PC-3 (cell line): ENCODE measurements around the gene TXLNA. TPM values are rescaled to one million over a fixed set of nuclear protein-coding genes. Genes with fewer than 3 reads are reported as not detected.

Experiments used
- ATAC-seq: fragments of 200-7000 bp; cut with Tn5 transposase; 2 replicates; pipeline ENCODE4 v1.9.1; 2020; ENCODE audit warnings: mild to moderate bottlenecking, moderate library complexity
- BruUV-seq: library from RNA; stranded (reverse); fragments of 400-500 nt; replicated peaks from 2 replicates; lab custom pipeline; 2021; lab: Mats Ljungman, UMichigan
- CTCF ChIA-PET: fragments of 300-600 bp; sonication (Branson Sonifier 250); formaldehyde crosslinking; loops from one replicate; lab custom pipeline; 2022; ENCODE audit warnings: antibody characterized with exemption; lab: Charles Lee
- POLR2A ChIA-PET: fragments of 300-600 bp; sonication (Branson Sonifier 250); formaldehyde crosslinking; loops from one replicate; lab custom pipeline; 2022; ENCODE audit warnings: antibody characterized with exemption; ENCODE audit not compliant: unreplicated experiment; lab: Charles Lee
- DNase-seq: peaks from one replicate; pipeline ENCODE4 v3.0.0-alpha.2; 2015
- H2AFZ ChIP-seq: fragments of 300-600 bp; sonication (generic); 2 replicates; pipeline ENCODE4 v1.6.0; 2016; ENCODE audit warnings: antibody characterized with exemption, low read length
- H3F3A ChIP-seq: fragments of 300-600 bp; sonication (generic); one replicate; pipeline ENCODE4 v1.6.0; 2017; ENCODE audit warnings: antibody characterized with exemption, low read length, control low read depth, mild to moderate bottlenecking; ENCODE audit not compliant: unreplicated experiment
- H3K27ac ChIP-seq: fragments of 300-600 bp; sonication (generic); 2 replicates; pipeline ENCODE4 v1.5.1; 2016; ENCODE audit warnings: mild to moderate bottlenecking, low read length
- H3K27me3 ChIP-seq: fragments of 300-600 bp; sonication (generic); 2 replicates; pipeline ENCODE4 v1.6.1; 2016; ENCODE audit warnings: low read length, mixed read lengths
- H3K36me3 ChIP-seq: fragments of 300-600 bp; sonication (generic); 2 replicates; pipeline ENCODE4 v1.6.1; 2016; ENCODE audit warnings: low read depth, mixed run types, low read length, mixed read lengths
- H3K4me1 ChIP-seq: fragments of 300-600 bp; sonication (generic); 2 replicates; pipeline ENCODE4 v1.5.1; 2016; ENCODE audit warnings: low read length; ENCODE audit not compliant: insufficient read depth
- H3K4me2 ChIP-seq: fragments of 300-600 bp; sonication (generic); 2 replicates; pipeline ENCODE4 v1.6.0; 2016; ENCODE audit warnings: low read length
- H3K4me3 ChIP-seq: fragments of 300-600 bp; sonication (generic); 2 replicates; pipeline ENCODE4 v1.5.1; 2016; ENCODE audit warnings: mild to moderate bottlenecking, low read length, mixed read lengths
- H3K79me2 ChIP-seq: fragments of 300-600 bp; sonication (generic); 2 replicates; pipeline ENCODE4 v1.6.1; 2017; ENCODE audit warnings: low read length, mixed read lengths
- H3K9ac ChIP-seq: fragments of 300-600 bp; sonication (generic); 2 replicates; pipeline ENCODE4 v1.6.0; 2016; ENCODE audit warnings: mild to moderate bottlenecking, low read length
- H3K9me2 ChIP-seq: fragments of 300-600 bp; sonication (generic); replicated peaks from 2 replicates; pipeline ENCODE4 v1.6.1; 2016; ENCODE audit warnings: mixed run types, low read length, mixed read lengths
- H3K9me3 ChIP-seq: fragments of 300-600 bp; sonication (generic); 2 replicates; pipeline ENCODE4 v1.6.1; 2016; ENCODE audit warnings: low read length, mixed read lengths
- H4K20me1 ChIP-seq: fragments of 300-600 bp; sonication (generic); 2 replicates; pipeline ENCODE4 v1.6.1; 2016; ENCODE audit warnings: low read length, mixed read lengths
- EZH2 ChIP-seq: fragments of 300-600 bp; sonication (generic); IDR thresholded peaks from one replicate; pipeline ENCODE4 v1.6.1; 2017; ENCODE audit warnings: antibody characterized with exemption, mild to moderate bottlenecking, low read length; ENCODE audit not compliant: unreplicated experiment
- EZH2phosphoT487 ChIP-seq: fragments of 300-600 bp; sonication (generic); IDR thresholded peaks from 2 replicates; pipeline ENCODE4 v1.6.1; 2018; ENCODE audit warnings: mild to moderate bottlenecking, antibody characterized with exemption, low read length, borderline replicate concordance
- intact Hi-C: fragments of 100-400 bp; cut with micrococcal nuclease; formaldehyde crosslinking; loops from 2 replicates; pipeline ENCODE4 v1.9.0; 2023
- total RNA-seq: library from RNA; depleted of rRNA; stranded (reverse); fragments of >200 nt; gene quantifications from 2 replicates; pipeline ENCODE4 v1.2.3, GENCODE V29; 2014
- TF ChIP-seq, protein P1 (sequence below): fragments of 300-600 bp; sonication (generic); conservative IDR thresholded peaks from 2 replicates; pipeline ENCODE4 v1.5.1; 2017; ENCODE audit warnings: antibody characterized with exemption, low read depth, mild to moderate bottlenecking, low read length

Gene TXLNA
- total RNA-seq, 1 experiment from 2014 or later, result 64.2 TPM

DNA sequence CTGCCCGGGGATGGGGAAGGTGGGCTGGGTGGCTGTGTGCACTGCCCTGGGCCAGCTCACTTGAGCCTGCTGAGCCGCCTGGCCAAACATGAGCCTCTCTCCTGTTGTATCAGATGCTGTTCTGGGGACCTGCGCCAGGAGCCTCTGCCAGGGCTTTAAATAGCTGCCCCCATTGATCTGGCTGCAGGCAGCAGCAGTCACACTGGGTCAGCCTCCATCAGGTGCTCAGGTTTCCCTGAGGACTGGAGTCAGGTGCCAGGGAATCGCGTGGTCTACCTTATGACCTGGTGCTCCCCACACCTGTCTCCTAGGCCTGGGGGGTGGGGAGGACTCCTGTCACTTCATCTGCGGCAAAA lies 20.2 kb downstream of the TXLNA start:
- no peak for DNase-seq
- Histone ChIP-seq H3K4me3 (peak overlapping the region; percentile 67; the same call in 1 of the 2 replicates), H3K27ac (no peak overlapping the region), H3K4me2 (peak overlapping the region; percentile 85), H2AFZ (no peak overlapping the region), H3K36me3 (peaks cover 24% of the 10 kb centered on the region; the same call in 1 of the 2 replicates), H3K9me3 (no peaks in the 10 kb centered on the region), H4K20me1 (no peaks in the 10 kb centered on the region), H3F3A (no peaks in the 10 kb centered on the region), H3K9me2 (no peaks in the 10 kb centered on the region), H3K79me2 (no peaks in the 10 kb centered on the region), H3K27me3 (no peaks in the 10 kb centered on the region), H3K4me1 (peaks cover 20% of the 10 kb centered on the region), H3K9ac (no peak overlapping the region)
- intact Hi-C loops, result loop anchor here (2.0 kb wide), 1 partner anchor 19 kb away; no protein-coding TSS in a partner anchor
- no peak for TF ChIP-seq EZH2phosphoT487
- TF ChIP-seq, protein P1, sequence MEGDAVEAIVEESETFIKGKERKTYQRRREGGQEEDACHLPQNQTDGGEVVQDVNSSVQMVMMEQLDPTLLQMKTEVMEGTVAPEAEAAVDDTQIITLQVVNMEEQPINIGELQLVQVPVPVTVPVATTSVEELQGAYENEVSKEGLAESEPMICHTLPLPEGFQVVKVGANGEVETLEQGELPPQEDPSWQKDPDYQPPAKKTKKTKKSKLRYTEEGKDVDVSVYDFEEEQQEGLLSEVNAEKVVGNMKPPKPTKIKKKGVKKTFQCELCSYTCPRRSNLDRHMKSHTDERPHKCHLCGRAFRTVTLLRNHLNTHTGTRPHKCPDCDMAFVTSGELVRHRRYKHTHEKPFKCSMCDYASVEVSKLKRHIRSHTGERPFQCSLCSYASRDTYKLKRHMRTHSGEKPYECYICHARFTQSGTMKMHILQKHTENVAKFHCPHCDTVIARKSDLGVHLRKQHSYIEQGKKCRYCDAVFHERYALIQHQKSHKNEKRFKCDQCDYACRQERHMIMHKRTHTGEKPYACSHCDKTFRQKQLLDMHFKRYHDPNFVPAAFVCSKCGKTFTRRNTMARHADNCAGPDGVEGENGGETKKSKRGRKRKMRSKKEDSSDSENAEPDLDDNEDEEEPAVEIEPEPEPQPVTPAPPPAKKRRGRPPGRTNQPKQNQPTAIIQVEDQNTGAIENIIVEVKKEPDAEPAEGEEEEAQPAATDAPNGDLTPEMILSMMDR, result no peak
- TF ChIP-seq EZH2, result no peak
- no TSS peak for BruUV-seq
- ChIA-PET POLR2A (no interaction called here), CTCF (interaction anchor here (1.0 kb wide), 1 partner anchor 46 kb away, joined by 3 read pairs; no protein-coding TSS in a partner anchor)
- ATAC-seq, result peak; percentile 5; the same call in 1 of the 2 replicates

DNA sequence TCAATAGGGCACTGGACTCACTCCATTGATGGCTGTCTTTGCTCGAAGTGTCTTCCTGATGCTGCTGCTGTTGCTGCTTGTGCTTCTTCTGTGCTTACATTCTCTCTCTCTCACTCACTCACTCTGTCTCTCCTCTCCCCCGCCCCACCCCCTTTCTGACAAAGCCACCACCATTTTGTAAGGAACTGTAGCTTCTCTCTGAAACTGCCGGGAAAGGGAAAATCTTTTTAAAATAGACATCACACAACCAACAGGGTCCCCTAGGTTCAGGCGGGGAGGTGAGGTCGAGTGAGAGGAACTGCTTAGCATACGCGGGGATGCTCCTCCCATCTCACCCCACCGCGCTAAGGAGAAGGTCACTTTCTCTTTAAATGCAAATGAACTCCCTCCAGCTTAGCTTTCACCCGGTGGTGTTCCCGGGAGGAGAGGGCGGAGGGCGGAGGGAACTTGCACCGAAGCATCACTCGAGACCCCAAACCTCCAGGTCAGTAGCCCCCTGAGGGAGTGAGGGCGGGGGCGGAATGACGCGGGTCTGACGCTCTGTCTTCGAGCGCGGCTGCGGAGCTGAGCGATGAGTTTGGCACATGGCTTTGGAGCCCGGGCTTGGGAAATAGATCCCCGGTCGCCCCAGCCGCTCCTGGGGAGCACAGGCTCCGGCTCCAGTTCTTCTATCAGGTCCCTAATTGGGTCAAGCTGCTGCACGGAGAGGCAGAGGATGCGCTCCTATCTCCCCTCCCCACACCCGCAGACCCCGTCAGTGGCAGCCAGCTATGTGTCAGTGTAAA lies 20.9 kb downstream of the TXLNA start, which contains the start of gene CCDC28B:
CCDC28B (plus strand) TSS at position 370 of the 785 bp plus-strand sequence. CDS start 1,341 bp downstream, outside the sequence.
- peak within 1 kb of the TSS; percentile 85 for H3K4me2 ChIP-seq
- DNase-seq (no peak), ATAC-seq (peak; percentile 42)
- intact Hi-C loops, result loop anchor here (2.0 kb wide), 1 partner anchor 20 kb away; no protein-coding TSS in a partner anchor
- no peaks in the 10 kb centered on the region for H3K9me3 ChIP-seq
- H3K36me3 ChIP-seq, result peaks cover 17% of the 10 kb centered on the region; the same call in 1 of the 2 replicates
- peak within 1 kb of the TSS; percentile 46 for H3K9ac ChIP-seq
- no peaks in the 10 kb centered on the region for H3F3A ChIP-seq
- peaks cover 25% of the 10 kb centered on the region for H3K4me1 ChIP-seq
- H3K27me3 ChIP-seq, result no peaks in the 10 kb centered on the region
- H3K9me2 ChIP-seq, result no peaks in the 10 kb centered on the region
- POLR2A ChIA-PET, result interaction anchor here (0.6 to 0.7 kb wide), 2 partner anchors 81 to 1119 kb away, joined by 3 read pairs; no protein-coding TSS in a partner anchor
- no peaks in the 10 kb centered on the region for H3K79me2 ChIP-seq
- no peak within 1 kb of the TSS for H3K27ac ChIP-seq
- peak within 1 kb of the TSS; percentile 92 for H2AFZ ChIP-seq
- no peaks in the 10 kb centered on the region for H4K20me1 ChIP-seq
- TF ChIP-seq EZH2phosphoT487 (no peak), EZH2 (no peak)
- TF ChIP-seq, protein P1, result no peak
- peak within 1 kb of the TSS; percentile 67 for H3K4me3 ChIP-seq
- CTCF ChIA-PET, result interaction anchor here (1.0 kb wide), 1 partner anchor 46 kb away, joined by 3 read pairs; no protein-coding TSS in a partner anchor
- no TSS peak for BruUV-seq
